MM.1S (cell line): ENCODE measurements around the gene BHLHE41.

ENCODE experiments used
- DNase-seq: peaks from one replicate; pipeline ENCODE4 v3.0.0-alpha.2; 2015
- H2AFZ ChIP-seq: fragments of 300-600 bp; sonication (generic); 2 replicates; pipeline ENCODE4 v1.6.0; 2016; ENCODE audit warnings: antibody characterized with exemption, low read length
- H3F3A ChIP-seq: fragments of 300-600 bp; sonication (generic); 2 replicates; pipeline ENCODE4 v1.6.1; 2016; ENCODE audit warnings: mild to moderate bottlenecking, antibody characterized with exemption, low read length, moderate library complexity, mixed read lengths; ENCODE audit not compliant: insufficient read depth
- H3K27ac ChIP-seq: fragments of 300-600 bp; sonication (generic); 2 replicates; pipeline ENCODE4 v1.5.1; 2016; ENCODE audit warnings: mild to moderate bottlenecking, low read length
- H3K27me3 ChIP-seq: fragments of 300-600 bp; sonication (generic); replicated peaks from 2 replicates; pipeline ENCODE4 v1.6.0; 2016; ENCODE audit warnings: low read length; ENCODE audit not compliant: insufficient read depth
- H3K36me3 ChIP-seq: fragments of 300-600 bp; sonication (generic); replicated peaks from 2 replicates; pipeline ENCODE4 v1.6.1; 2016; ENCODE audit warnings: mild to moderate bottlenecking, low read length, mixed read lengths; ENCODE audit not compliant: insufficient read depth
- H3K4me1 ChIP-seq: fragments of 300-600 bp; sonication (generic); 2 replicates; pipeline ENCODE4 v1.6.1; 2016; ENCODE audit warnings: low read length, mixed read lengths
- H3K4me2 ChIP-seq: fragments of 300-600 bp; sonication (generic); 2 replicates; pipeline ENCODE4 v1.6.0; 2016; ENCODE audit warnings: low read depth, low read length
- H3K4me3 ChIP-seq: fragments of 300-600 bp; sonication (generic); 2 replicates; pipeline ENCODE4 v1.5.1; 2016; ENCODE audit warnings: low read length, mixed read lengths
- H3K79me2 ChIP-seq: fragments of 300-600 bp; sonication (generic); 2 replicates; pipeline ENCODE4 v1.6.1; 2016; ENCODE audit warnings: mixed run types, low read length, mixed read lengths
- H3K9ac ChIP-seq: fragments of 300-600 bp; sonication (generic); 2 replicates; pipeline ENCODE4 v1.6.1; 2016; ENCODE audit warnings: low read length, mixed read lengths
- H3K9me2 ChIP-seq: fragments of 300-600 bp; sonication (generic); replicated peaks from 2 replicates; pipeline ENCODE4 v1.6.1; 2016; ENCODE audit warnings: mild to moderate bottlenecking, low read length, mixed read lengths; ENCODE audit not compliant: insufficient read depth
- H3K9me3 ChIP-seq: fragments of 300-600 bp; sonication (generic); replicated peaks from 2 replicates; pipeline ENCODE4 v1.6.1; 2016; ENCODE audit warnings: mild to moderate bottlenecking, low read length, mixed read lengths; ENCODE audit not compliant: insufficient read depth
- H4K20me1 ChIP-seq: fragments of 300-600 bp; sonication (generic); 2 replicates; pipeline ENCODE4 v1.6.1; 2016; ENCODE audit warnings: mild to moderate bottlenecking, low read length, moderate library complexity, mixed read lengths; ENCODE audit not compliant: insufficient read depth
- EZH2 ChIP-seq: fragments of 300-600 bp; sonication (generic); optimal IDR thresholded peaks from 2 replicates; pipeline ENCODE3; 2017; ENCODE audit warnings: low read depth, mild to moderate bottlenecking, antibody characterized with exemption, low read length, mixed read lengths
- EZH2phosphoT487 ChIP-seq: fragments of 300-600 bp; sonication (generic); IDR thresholded peaks from 2 replicates; pipeline ENCODE4 v1.6.1; 2018; ENCODE audit warnings: antibody characterized with exemption, low read length
- TF ChIP-seq, protein P1 (sequence below): fragments of 300-600 bp; sonication (generic); IDR thresholded peaks from 2 replicates; pipeline ENCODE4 v1.5.1; 2016; ENCODE audit warnings: antibody characterized with exemption, low read length, mixed read lengths

Gene BHLHE41

GRCh38 chr12:26149968-26150500 lies 25.2 kb upstream of the BHLHE41 start:
- TF ChIP-seq, protein P1, sequence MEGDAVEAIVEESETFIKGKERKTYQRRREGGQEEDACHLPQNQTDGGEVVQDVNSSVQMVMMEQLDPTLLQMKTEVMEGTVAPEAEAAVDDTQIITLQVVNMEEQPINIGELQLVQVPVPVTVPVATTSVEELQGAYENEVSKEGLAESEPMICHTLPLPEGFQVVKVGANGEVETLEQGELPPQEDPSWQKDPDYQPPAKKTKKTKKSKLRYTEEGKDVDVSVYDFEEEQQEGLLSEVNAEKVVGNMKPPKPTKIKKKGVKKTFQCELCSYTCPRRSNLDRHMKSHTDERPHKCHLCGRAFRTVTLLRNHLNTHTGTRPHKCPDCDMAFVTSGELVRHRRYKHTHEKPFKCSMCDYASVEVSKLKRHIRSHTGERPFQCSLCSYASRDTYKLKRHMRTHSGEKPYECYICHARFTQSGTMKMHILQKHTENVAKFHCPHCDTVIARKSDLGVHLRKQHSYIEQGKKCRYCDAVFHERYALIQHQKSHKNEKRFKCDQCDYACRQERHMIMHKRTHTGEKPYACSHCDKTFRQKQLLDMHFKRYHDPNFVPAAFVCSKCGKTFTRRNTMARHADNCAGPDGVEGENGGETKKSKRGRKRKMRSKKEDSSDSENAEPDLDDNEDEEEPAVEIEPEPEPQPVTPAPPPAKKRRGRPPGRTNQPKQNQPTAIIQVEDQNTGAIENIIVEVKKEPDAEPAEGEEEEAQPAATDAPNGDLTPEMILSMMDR, result no peak
- TF ChIP-seq EZH2phosphoT487, result no peak
- no peak for TF ChIP-seq EZH2

DNA sequence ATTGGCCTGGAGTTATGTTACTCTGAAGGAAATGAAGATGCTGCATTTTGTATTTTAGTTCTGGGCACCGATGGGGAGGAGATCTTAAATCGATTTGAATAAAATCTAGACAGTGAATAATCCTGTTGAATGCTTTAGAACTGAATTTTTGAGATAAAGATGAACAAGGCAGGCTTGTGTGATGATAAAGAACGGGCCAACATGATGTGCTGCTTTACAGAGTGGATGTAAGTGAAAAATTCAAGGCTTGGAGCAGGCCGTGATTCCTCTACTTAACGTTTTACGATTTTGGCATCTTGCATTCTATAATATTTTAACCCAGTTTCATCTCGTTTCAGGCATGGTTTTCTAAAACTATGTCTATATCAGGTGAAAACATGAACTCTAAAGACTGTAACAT lies 23.5 kb upstream of the BHLHE41 start:
- Histone ChIP-seq H3K4me1 (peaks cover 8% of the 10 kb centered on the region), H3K4me2 (no peak overlapping the region), H3K27me3 (no peaks in the 10 kb centered on the region), H3K4me3 (no peak overlapping the region), H3K79me2 (no peaks in the 10 kb centered on the region), H3K27ac (no peak overlapping the region), H3K36me3 (no peaks in the 10 kb centered on the region), H3F3A (no peaks in the 10 kb centered on the region), H4K20me1 (no peaks in the 10 kb centered on the region), H3K9me3 (no peaks in the 10 kb centered on the region), H2AFZ (no peak overlapping the region), H3K9ac (no peak overlapping the region), H3K9me2 (no peaks in the 10 kb centered on the region)
- TF ChIP-seq EZH2phosphoT487, result no peak
- TF ChIP-seq, protein P1, result no peak
- no peak for TF ChIP-seq EZH2
- DNase-seq, result no peak

More at GRCh38 chr12:26149968-26150500, 25.2 kb upstream of the BHLHE41 start:
- H3F3A ChIP-seq, result peaks cover 4% of the 10 kb centered on the region; the same call in 1 of the 2 replicates
- no peaks in the 10 kb centered on the region for H3K36me3 ChIP-seq
- no peaks in the 10 kb centered on the region for H3K79me2 ChIP-seq
- no peaks in the 10 kb centered on the region for H3K9me3 ChIP-seq
- H3K4me1 ChIP-seq, result peaks cover 25% of the 10 kb centered on the region
- H2AFZ ChIP-seq, result no peak overlapping the region
- H3K27me3 ChIP-seq, result no peaks in the 10 kb centered on the region
- no peak overlapping the region for H3K4me2 ChIP-seq
- no peaks in the 10 kb centered on the region for H3K9me2 ChIP-seq
- no peak overlapping the region for H3K27ac ChIP-seq
- H4K20me1 ChIP-seq, result no peaks in the 10 kb centered on the region
- H3K9ac ChIP-seq, result no peak overlapping the region
- no peak overlapping the region for H3K4me3 ChIP-seq
- no peak for DNase-seq

DNA sequence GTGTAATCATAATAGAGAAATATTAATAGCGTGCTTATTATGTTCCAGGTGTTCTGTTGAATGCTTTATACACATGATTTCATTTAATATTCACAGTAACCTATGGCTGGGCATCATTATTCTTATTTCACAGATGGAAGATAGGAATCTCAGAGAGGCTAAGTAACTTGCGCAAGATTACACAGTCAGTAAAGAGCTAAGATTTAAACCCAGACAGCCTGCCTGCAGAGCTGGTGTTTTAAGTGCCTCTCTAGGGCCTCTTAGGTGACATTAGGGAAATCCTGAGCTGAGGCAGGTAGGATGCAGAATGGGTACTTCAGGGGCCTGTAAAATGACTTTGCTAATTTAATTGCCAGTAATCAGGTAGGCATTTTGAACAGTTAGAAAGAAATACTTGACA lies 18.5 kb upstream of the BHLHE41 start:
- DNase-seq, result no peak
- TF ChIP-seq, protein P1, result no peak
- TF ChIP-seq EZH2 (no peak), EZH2phosphoT487 (no peak)
- Histone ChIP-seq H3K27ac (no peak overlapping the region), H3F3A (no peaks in the 10 kb centered on the region), H3K79me2 (no peaks in the 10 kb centered on the region), H3K4me3 (no peak overlapping the region), H4K20me1 (no peaks in the 10 kb centered on the region), H3K9me3 (no peaks in the 10 kb centered on the region), H3K4me2 (no peak overlapping the region), H3K36me3 (no peaks in the 10 kb centered on the region), H3K9me2 (no peaks in the 10 kb centered on the region), H2AFZ (no peak overlapping the region), H3K4me1 (no peaks in the 10 kb centered on the region), H3K9ac (no peak overlapping the region), H3K27me3 (no peaks in the 10 kb centered on the region)
